MM.1S (cell line): Measurements from ENCODE around the gene WDR43.

Source experiments
- EZH2 ChIP-seq: fragments of 300-600 bp; sonication (generic); optimal IDR thresholded peaks from 2 replicates; pipeline ENCODE3; 2017; ENCODE audit warnings: low read depth, mild to moderate bottlenecking, antibody characterized with exemption, low read length, mixed read lengths
- EZH2phosphoT487 ChIP-seq: fragments of 300-600 bp; sonication (generic); IDR thresholded peaks from 2 replicates; pipeline ENCODE4 v1.6.1; 2018; ENCODE audit warnings: antibody characterized with exemption, low read length
- TF ChIP-seq, protein P1 (sequence below): fragments of 300-600 bp; sonication (generic); IDR thresholded peaks from 2 replicates; pipeline ENCODE4 v1.5.1; 2016; ENCODE audit warnings: antibody characterized with exemption, low read length, mixed read lengths

DNA sequence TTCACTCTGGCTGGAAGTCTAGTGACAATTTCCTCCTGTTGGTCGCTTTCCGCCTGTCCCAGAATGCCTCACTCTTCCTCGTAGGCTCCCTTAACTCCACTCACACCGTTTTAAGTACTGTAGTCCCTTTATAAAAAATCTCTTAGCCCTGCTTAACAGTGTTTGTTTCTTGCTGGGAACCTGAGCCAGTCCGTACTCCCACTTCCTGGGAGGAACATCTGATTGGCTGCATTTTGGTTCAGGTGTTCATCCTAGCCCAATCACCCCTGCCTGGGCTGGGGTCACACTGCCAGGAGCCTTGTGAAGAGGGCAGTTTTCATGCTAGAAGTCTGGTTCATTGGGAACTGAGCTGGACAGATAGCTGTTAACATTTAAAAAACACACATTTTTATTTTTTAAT lies 61.0 kb downstream of the WDR43 start:
- TF ChIP-seq, protein P1, sequence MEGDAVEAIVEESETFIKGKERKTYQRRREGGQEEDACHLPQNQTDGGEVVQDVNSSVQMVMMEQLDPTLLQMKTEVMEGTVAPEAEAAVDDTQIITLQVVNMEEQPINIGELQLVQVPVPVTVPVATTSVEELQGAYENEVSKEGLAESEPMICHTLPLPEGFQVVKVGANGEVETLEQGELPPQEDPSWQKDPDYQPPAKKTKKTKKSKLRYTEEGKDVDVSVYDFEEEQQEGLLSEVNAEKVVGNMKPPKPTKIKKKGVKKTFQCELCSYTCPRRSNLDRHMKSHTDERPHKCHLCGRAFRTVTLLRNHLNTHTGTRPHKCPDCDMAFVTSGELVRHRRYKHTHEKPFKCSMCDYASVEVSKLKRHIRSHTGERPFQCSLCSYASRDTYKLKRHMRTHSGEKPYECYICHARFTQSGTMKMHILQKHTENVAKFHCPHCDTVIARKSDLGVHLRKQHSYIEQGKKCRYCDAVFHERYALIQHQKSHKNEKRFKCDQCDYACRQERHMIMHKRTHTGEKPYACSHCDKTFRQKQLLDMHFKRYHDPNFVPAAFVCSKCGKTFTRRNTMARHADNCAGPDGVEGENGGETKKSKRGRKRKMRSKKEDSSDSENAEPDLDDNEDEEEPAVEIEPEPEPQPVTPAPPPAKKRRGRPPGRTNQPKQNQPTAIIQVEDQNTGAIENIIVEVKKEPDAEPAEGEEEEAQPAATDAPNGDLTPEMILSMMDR = no peak
- TF ChIP-seq EZH2 (no peak), EZH2phosphoT487 (no peak)
